HepG2 (cell line): ENCODE data around the gene TMEM214. TPM values are rescaled to one million over a fixed set of nuclear protein-coding genes. Genes with fewer than 3 reads are reported as not detected.

Experiments
- ATAC-seq: fragments of 200-7000 bp; cut with Tn5 transposase; 3 replicates; pipeline ENCODE4 v1.9.1; 2020; ENCODE audit warnings: mild to moderate bottlenecking, moderate library complexity
- BruUV-seq: library from RNA; stranded (reverse); fragments of 400-500 nt; replicated peaks from 2 replicates; lab custom pipeline; 2021; lab: Mats Ljungman, UMichigan
- CTCF ChIA-PET: fragments of 300-600 bp; formaldehyde crosslinking; extraction: SDS; loops from one replicate; lab custom pipeline; 2021; ENCODE audit warnings: low total read pairs, inconsistent platforms, low intra/inter-chr PET ratio; lab: Yijun Ruan, JAX
- POLR2A ChIA-PET: fragments of 350-600 bp; sonication (Branson Sonifier 250); formaldehyde crosslinking; loops from one replicate; lab custom pipeline; 2020; ENCODE audit warnings: antibody characterized with exemption, inconsistent platforms; lab: Yijun Ruan, JAX
- DNase-seq: peaks from one replicate; pipeline ENCODE4 v3.0.0-alpha.2; 2015; ENCODE audit warnings: low spot score
- FAIRE-seq: peaks from 3 replicates; lab custom pipeline; 2011; peaks lifted over from hg19 to GRCh38; lab: Jason Lieb, UNC
- H2AFZ ChIP-seq: one replicate; pipeline ENCODE4 v1.6.1; 2011; ENCODE audit warnings: low read length, inconsistent platforms
- H3K27ac ChIP-seq: fragments of 300-600 bp; 3 replicates; pipeline ENCODE4 v1.8.0; 2011; ENCODE audit warnings: mixed run types, mild to moderate bottlenecking, mixed read lengths, low read length, inconsistent platforms; ENCODE audit not compliant: insufficient read depth; ENCODE audit errors: extremely low read length
- H3K27me3 ChIP-seq, 2 experiments: fragments of 200-600 bp in 1 of 2; 2 replicates in 1 of 2; 3 replicates in 1 of 2; pipeline versions ENCODE4 v1.6.0 to v1.8.0; 2011; ENCODE audit warnings: low read length in 2 of 2, mild to moderate bottlenecking in 2 of 2, moderate library complexity in 2 of 2, inconsistent platforms in 1 of 2; ENCODE audit not compliant: insufficient read depth in 2 of 2, control insufficient read depth in 1 of 2
- H3K36me3 ChIP-seq, 2 experiments: fragments of 200-600 bp in 1 of 2; replicated peaks in 1 of 2; 2 replicates in 1 of 2; 3 replicates in 1 of 2; pipeline versions ENCODE4 v1.5.1 to v1.8.0; 2011; ENCODE audit warnings: low read length in 2 of 2, inconsistent platforms in 1 of 2; ENCODE audit not compliant: insufficient read depth in 2 of 2, control insufficient read depth in 1 of 2
- H3K4me1 ChIP-seq: 2 replicates; pipeline ENCODE4 v1.5.1; 2012; ENCODE audit warnings: low read length, inconsistent platforms; ENCODE audit not compliant: insufficient read depth
- H3K4me2 ChIP-seq: 2 replicates; pipeline ENCODE4 v1.6.0; 2011; ENCODE audit warnings: low read depth, low read length, inconsistent platforms
- H3K4me3 ChIP-seq, 3 experiments: fragments of 200-600 bp in 1 of 3; sonication (generic), shearing (Covaris generic) in 1 of 3; replicated peaks in 1 of 3; 2 replicates each; pipeline ENCODE4 v1.5.1; 2011 to 2016; ENCODE audit warnings: low read length in 3 of 3, inconsistent platforms in 2 of 3, low read depth in 2 of 3, mild to moderate bottlenecking in 2 of 3, control low read depth in 1 of 3, mixed read lengths in 1 of 3; ENCODE audit not compliant: insufficient read depth in 1 of 3
- H3K79me2 ChIP-seq: one replicate; pipeline ENCODE4 v1.6.1; 2011; ENCODE audit warnings: low read length, inconsistent platforms; ENCODE audit not compliant: insufficient read depth
- H3K9ac ChIP-seq: 2 replicates; pipeline ENCODE4 v1.6.0; 2011; ENCODE audit warnings: mild to moderate bottlenecking, low read depth, low read length, inconsistent platforms; ENCODE audit not compliant: insufficient read depth
- H3K9me3 ChIP-seq: 2 replicates; pipeline ENCODE4 v1.5.1; 2012; ENCODE audit warnings: mild to moderate bottlenecking, low read length
- H4K20me1 ChIP-seq: 2 replicates; pipeline ENCODE4 v1.6.0; 2011; ENCODE audit warnings: inconsistent platforms, mild to moderate bottlenecking, low read length, moderate library complexity; ENCODE audit not compliant: insufficient read depth
- CCDC6 ChIP-seq: sonication (generic); formaldehyde crosslinking; IDR thresholded peaks from 2 replicates; pipeline ENCODE4 v1.8.1; 2022; ENCODE audit warnings: mild to moderate bottlenecking, missing genetic modification reagents, moderate library complexity
- KLF15 ChIP-seq: sonication (generic); formaldehyde crosslinking; IDR thresholded peaks from 2 replicates; pipeline ENCODE4 v1.8.1; 2023; ENCODE audit warnings: borderline replicate concordance, mild to moderate bottlenecking, inconsistent platforms, missing genetic modification reagents, mixed read lengths
- NONO ChIP-seq, 2 experiments: fragments of 450-650 bp in 1 of 2; sonication (generic) in 1 of 2; formaldehyde crosslinking in 1 of 2; IDR thresholded peaks in 1 of 2; conservative IDR thresholded peaks in 1 of 2; 2 replicates each; pipeline versions ENCODE4 v1.6.1 to v1.8.0; 2017 to 2022; ENCODE audit warnings: mild to moderate bottlenecking in 1 of 2, missing genetic modification reagents in 1 of 2, moderate library complexity in 1 of 2
- RARA ChIP-seq: IDR thresholded peaks from 2 replicates; pipeline ENCODE4 v1.6.1; 2016; ENCODE audit warnings: missing genetic modification reagents, missing compliant biosample characterization
- THAP9 ChIP-seq: sonication (generic); formaldehyde crosslinking; IDR thresholded peaks from 2 replicates; pipeline ENCODE4; 2020; ENCODE audit warnings: missing genetic modification reagents, mild to moderate bottlenecking, borderline replicate concordance
- ZBTB21 ChIP-seq: sonication (generic); formaldehyde crosslinking; IDR thresholded peaks from 2 replicates; pipeline ENCODE4 v1.4.0; 2020; ENCODE audit warnings: missing genetic modification reagents
- ZBTB33 ChIP-seq: sonication (generic); formaldehyde crosslinking; IDR thresholded peaks from 2 replicates; pipeline ENCODE4 v1.4.0; 2020; ENCODE audit warnings: missing genetic modification reagents
- ZFP91 ChIP-seq: sonication (generic); formaldehyde crosslinking; IDR thresholded peaks from 2 replicates; pipeline ENCODE4 v1.9.0; 2022; ENCODE audit warnings: missing genetic modification reagents, mild to moderate bottlenecking, borderline replicate concordance
- ZMYM3 ChIP-seq: sonication (generic); formaldehyde crosslinking; IDR thresholded peaks from 2 replicates; pipeline ENCODE4 v1.5.1; 2020; ENCODE audit warnings: mild to moderate bottlenecking, missing genetic modification reagents
- ZNF160 ChIP-seq: sonication (generic); formaldehyde crosslinking; IDR thresholded peaks from 2 replicates; pipeline ENCODE4 v1.8.0; 2022; ENCODE audit warnings: mild to moderate bottlenecking, inconsistent platforms, missing genetic modification reagents
- ZNF225 ChIP-seq: sonication (generic); formaldehyde crosslinking; IDR thresholded peaks from 2 replicates; pipeline ENCODE4 v1.4.0; 2020; ENCODE audit warnings: mild to moderate bottlenecking, missing genetic modification reagents
- ZNF547 ChIP-seq: sonication (generic); formaldehyde crosslinking; IDR thresholded peaks from 2 replicates; pipeline ENCODE4 v1.5.1; 2020; ENCODE audit warnings: mild to moderate bottlenecking, missing genetic modification reagents
- ZNF737 ChIP-seq: sonication (generic); formaldehyde crosslinking; IDR thresholded peaks from 2 replicates; pipeline ENCODE4 v1.5.0; 2020; ENCODE audit warnings: missing genetic modification reagents, mild to moderate bottlenecking, borderline replicate concordance
- ZNF777 ChIP-seq: sonication (generic); formaldehyde crosslinking; IDR thresholded peaks from 2 replicates; pipeline ENCODE4 v1.4.0; 2020; ENCODE audit warnings: missing genetic modification reagents
- ZSCAN9 ChIP-seq: IDR thresholded peaks from 2 replicates; pipeline ENCODE4 v1.6.1; 2016; ENCODE audit warnings: borderline replicate concordance
- whole genome bisulfite sequencing: methylation state at CpG from one replicate; pipeline ENCODE4 v1.1.6; 2017; ENCODE audit warnings: low lambda C conversion rate; 5-methylcytosine and 5-hydroxymethylcytosine counted together
- in situ Hi-C: cut with HindIII; loops from 2 replicates; pipeline ENCODE4 v1.10.0; 2017; ENCODE audit warnings: low pct_unique_long_range_greater_than_20kb; ENCODE audit not compliant: extremely low pct_ligation_motif_present
- intact Hi-C: fragments of 100-400 bp; cut with micrococcal nuclease; formaldehyde crosslinking; loops from one replicate; pipeline ENCODE4 v1.10.0; 2022; ENCODE audit not compliant: unreplicated experiment
- polyA plus RNA-seq, 8 experiments: library from polyadenylated mRNA; depleted of rRNA in 3 of 8; stranded (reverse) in 7 of 8; unstranded in 1 of 8; fragments of >200 nt; fragmentation: Illumina TruSeq in 4 of 8; extraction: Trizol in 4 of 8; gene quantifications; 2 replicates each; pipeline versions ENCODE4 v1.2.1 to v1.2.3, GENCODE V29; 2011 to 2016; ENCODE audit warnings: low read depth in 4 of 8, missing spikeins in 1 of 8, mixed read lengths in 1 of 8; ENCODE audit not compliant: insufficient read depth in 1 of 8
- total RNA-seq, 5 experiments: library from RNA; depleted of rRNA; stranded (reverse); fragments of >200 nt; fragmentation: Illumina TruSeq; extraction: Trizol; gene quantifications; 2 replicates each; pipeline ENCODE4 v1.2.3, GENCODE V29; 2016; ENCODE audit warnings: low read depth in 1 of 5

TMEM214 gene
- total and polyA plus RNA-seq, 2 of the 13 experiments (the other 11 are each of a cell fraction or from before 2014, with no cell fraction given): 58.3 to 132 TPM

- 10% methylated on average over 29 of the region's 34 CpGs for WGBS
- ATAC-seq (peak; percentile 56), DNase-seq (no peak), FAIRE-seq (no peak)
- Histone ChIP-seq H3K9ac (peak overlapping the region; percentile 61), H3K36me3 (peaks cover 15 to 27% of the 10 kb centered on the region in 2 experiments), H4K20me1 (no peaks in the 10 kb centered on the region), H3K27ac (no peak overlapping the region), H3K27me3 (peaks cover 0 to 16% of the 10 kb centered on the region in 2 experiments; a peak in 2 of 5 replicates), H3K4me2 (peak overlapping the region; percentile 95), H3K4me1 (peaks cover 73% of the 10 kb centered on the region), H2AFZ (no peak overlapping the region), H3K79me2 (peaks cover 30% of the 10 kb centered on the region), H3K4me3 (peak overlapping the region; percentile 81 to 99 (median 98)), H3K9me3 (no peaks in the 10 kb centered on the region)
- ChIA-PET CTCF (no interaction called here), POLR2A (interaction anchor here (0.8 to 4.3 kb wide), 18 partner anchors 10 to 556 kb away, joined by 3 to 106 read pairs (median 5); partner anchors contain the start of genes ABHD1, AGBL5, ATRAID and CCDC121)
- no TSS peak for BruUV-seq
- in situ Hi-C loops (no loop called here), intact Hi-C loops (loop anchor here (1.0 kb wide), 1 partner anchor 21 kb away; the partner anchor contains the start of gene AGBL5)
- TF ChIP-seq ZNF225 (CRISPR knock-in tag) (peak; percentile 23; the same call in 1 of the 2 replicates), ZSCAN9 (CRISPR knock-in tag) (0 out of 2 replicates have a peak, but pooled peaks have one; percentile 12), ZNF737 (CRISPR knock-in tag) (0 out of 2 replicates have a peak, but pooled peaks have one; percentile 75), RARA (CRISPR knock-in tag) (no peak), ZNF547 (CRISPR knock-in tag) (no peak), ZBTB21 (CRISPR knock-in tag) (no peak), THAP9 (CRISPR knock-in tag) (0 out of 2 replicates have a peak, but pooled peaks have one; percentile 40), ZFP91 (CRISPR knock-in tag) (peak; percentile 42; the same call in 1 of the 2 replicates), CCDC6 (CRISPR knock-in tag) (no peak), ZMYM3 (CRISPR knock-in tag) (no peak), KLF15 (CRISPR knock-in tag) (0 out of 2 replicates have a peak, but pooled peaks have one; percentile 26), ZNF160 (peak; percentile 23; the same call in 1 of the 2 replicates), ZBTB33 (CRISPR knock-in tag) (0 out of 2 replicates have a peak, but pooled peaks have one; percentile 4), NONO (IDR thresholded peaks at IDR 0.05) (no peak), NONO (CRISPR knock-in tag; conservative IDR thresholded peaks at IDR 0.05) (0 out of 2 replicates have a peak, but pooled peaks have one; percentile 7), ZNF777 (CRISPR knock-in tag) (0 out of 2 replicates have a peak, but pooled peaks have one; percentile 14)
Measured at GRCh38 chr2:27071990-27072830, 39.4 kb downstream of the TMEM214 start.
